Omental fat pad (tissue), 4 donors: ENCODE data around the gene SLC30A1. TPM values are rescaled to one million over a fixed set of nuclear protein-coding genes. Genes with fewer than 3 reads are reported as not detected.

Source experiments
- ATAC-seq: fragments of 150-250 bp; one replicate; pipeline ENCODE4 v1.9.1; 2016; ENCODE audit warnings: mild to moderate bottlenecking, moderate library complexity; ENCODE audit not compliant: low FRiP score
- DNase-seq: peaks from one replicate; pipeline ENCODE4 v3.0.0-alpha.2; 2019; ENCODE audit warnings: low spot score
- CTCF ChIP-seq, 3 donors: fragments of 450-650 bp; IDR thresholded peaks; one replicate each; pipeline ENCODE4 v1.5.1; 2016 to 2017; ENCODE audit warnings: antibody characterized with exemption in 3 of 3, mild to moderate bottlenecking in 3 of 3, moderate library complexity in 2 of 3
- total RNA-seq, 4 donors: library from RNA; depleted of rRNA; stranded (reverse); fragments of >200 nt; gene quantifications; one replicate each; pipeline ENCODE4 v1.1.0, GENCODE V29; 2016

The SLC30A1 gene
- total RNA-seq, 4 donors from 2014 or later, result 21.0 to 66.7 (median 37.1) TPM

GRCh38 chr1:211606914-211607753 lies 28.2 kb upstream of the SLC30A1 start:
- ATAC-seq (no peak), DNase-seq (no peak)
- no peak for TF ChIP-seq CTCF (IDR thresholded peaks at IDR 0.05)

GRCh38 chr1:211606332-211606913 lies 27.5 kb upstream of the SLC30A1 start:
- DNase-seq, result no peak
- no peak for ATAC-seq
- no peak for TF ChIP-seq CTCF (IDR thresholded peaks at IDR 0.05)

- ATAC-seq (no peak), DNase-seq (no peak)
- TF ChIP-seq CTCF (IDR thresholded peaks at IDR 0.05), result no peak
Measured at GRCh38 chr1:211605603-211606331, 26.8 kb upstream of the SLC30A1 start.

DNA sequence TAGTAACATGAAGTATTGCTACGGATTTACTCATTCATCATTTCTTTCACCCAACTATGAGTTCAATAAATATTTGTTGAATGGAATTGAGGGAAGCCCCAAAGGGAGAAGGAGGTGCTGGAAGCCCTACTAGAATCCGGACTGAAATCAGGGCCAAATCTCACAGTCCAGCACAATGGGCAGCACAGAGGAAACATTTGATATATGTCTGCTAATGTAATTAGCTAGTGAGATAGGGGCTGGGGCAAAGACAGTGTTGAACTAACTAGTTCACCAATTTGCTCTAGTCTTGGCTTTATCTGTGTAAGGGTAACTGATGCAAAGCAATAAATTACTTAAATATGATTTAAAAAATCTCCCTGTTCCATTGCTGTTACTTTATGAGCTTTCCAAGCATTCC lies 26.1 kb upstream of the SLC30A1 start:
- no peak for TF ChIP-seq CTCF (IDR thresholded peaks at IDR 0.05)
- ATAC-seq (no peak), DNase-seq (no peak)

GRCh38 chr1:211604548-211604947 lies 25.6 kb upstream of the SLC30A1 start:
- DNase-seq (no peak), ATAC-seq (no peak)
- no peak for TF ChIP-seq CTCF (IDR thresholded peaks at IDR 0.05)

- ATAC-seq (no peak), DNase-seq (no peak)
- no peak for TF ChIP-seq CTCF (IDR thresholded peaks at IDR 0.05)
Measured at GRCh38 chr1:211603713-211604112, 24.8 kb upstream of the SLC30A1 start.
